Hematopoietic multipotent progenitor cell treated with erythropoietin and hydrocortisone succinate and interleukin-3 and kit ligand, for 17 days (in vitro differentiated cells): Measurements from ENCODE around the gene EIF3B.
"Not testable (repeated sequence)": the region's sequence is repeated elsewhere in the genome, so short reads cannot be mapped to it uniquely, and the experiment has no call there.

Experiments used
- DNase-seq: peaks from one replicate; pipeline ENCODE4 v3.0.0-alpha.2; 2015; ENCODE audit warnings: low spot score

The EIF3B gene

DNA sequence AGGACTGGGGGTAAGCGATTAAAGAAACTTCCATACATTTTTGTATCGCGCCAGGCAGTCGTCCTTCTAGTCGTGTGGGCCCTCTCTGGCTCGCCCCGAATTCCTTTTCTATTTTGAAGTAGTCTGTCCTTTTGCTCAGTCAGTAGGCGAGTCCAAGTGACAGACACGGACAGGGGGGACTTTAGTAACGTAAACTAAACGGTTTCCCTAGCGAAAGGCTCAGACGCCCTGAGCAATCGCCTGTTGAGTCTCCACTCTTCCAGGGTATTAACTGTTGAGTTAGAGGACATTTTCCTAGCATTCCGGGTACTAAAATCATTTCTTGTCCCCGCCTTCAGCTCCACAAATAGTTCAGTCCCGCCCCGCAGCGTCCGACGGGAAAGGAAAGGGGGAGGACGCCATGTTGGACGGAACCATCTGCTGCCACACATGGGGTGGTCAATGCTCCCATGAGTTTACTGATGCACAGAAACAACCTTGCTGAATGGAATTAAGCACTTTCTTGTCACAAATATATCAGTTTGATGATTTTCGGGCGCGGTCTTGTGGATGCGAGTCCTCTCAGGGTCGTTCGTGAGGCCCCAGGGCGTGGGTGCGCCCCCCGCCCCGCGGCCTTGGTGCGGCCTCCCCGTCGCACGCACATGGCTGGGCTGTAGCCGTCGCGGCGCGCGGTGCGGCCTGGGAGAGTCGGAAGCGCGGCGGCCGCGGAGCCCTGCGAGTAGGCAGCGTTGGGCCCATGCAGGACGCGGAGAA is at the start of gene EIF3B:
EIF3B (plus strand) TSS at position 642 of the 753 bp plus-strand sequence; CDS start at position 737, 95 bp downstream.
- peak; percentile 98 for DNase-seq

DNA sequence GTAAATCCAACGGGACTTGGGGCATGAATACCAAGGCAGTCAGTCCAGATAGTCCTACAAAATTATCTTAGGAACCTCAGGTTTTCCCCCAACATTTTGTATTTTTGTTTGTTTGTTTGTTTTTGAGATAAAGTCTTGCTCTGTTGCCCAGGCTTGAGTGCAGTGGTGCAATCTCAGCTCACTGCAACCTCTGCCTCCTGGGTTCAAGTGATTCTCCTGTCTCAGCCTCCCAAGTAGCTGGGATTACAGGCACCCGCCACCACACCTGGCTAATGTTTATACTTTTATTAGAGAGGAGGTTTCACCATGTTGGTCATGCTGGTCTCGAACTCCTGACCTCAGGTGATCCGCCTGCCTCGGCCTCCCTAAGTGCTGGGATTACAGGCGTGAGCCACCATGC is 49.4 kb upstream of the EIF3B start:
- not testable (repeated sequence) for DNase-seq

DNA sequence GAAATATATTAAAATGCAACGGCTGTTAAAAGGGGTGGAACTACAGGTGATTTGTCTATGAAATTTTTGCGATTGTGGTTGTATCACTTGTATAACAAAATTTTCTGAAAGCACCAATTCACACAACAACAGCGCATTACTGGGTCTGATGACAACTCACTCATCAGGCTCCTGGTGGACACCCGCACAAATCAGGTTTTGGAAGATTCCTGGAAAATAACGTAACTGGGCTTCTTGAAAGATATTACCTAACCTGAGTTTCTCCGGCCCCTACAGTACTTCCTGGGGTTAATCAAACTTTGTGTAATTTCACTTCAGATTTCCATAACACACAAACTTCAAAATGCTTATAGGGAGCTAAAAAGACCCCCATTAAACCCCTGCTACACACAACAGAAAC is 47.9 kb upstream of the EIF3B start:
- DNase-seq, result no peak

DNA sequence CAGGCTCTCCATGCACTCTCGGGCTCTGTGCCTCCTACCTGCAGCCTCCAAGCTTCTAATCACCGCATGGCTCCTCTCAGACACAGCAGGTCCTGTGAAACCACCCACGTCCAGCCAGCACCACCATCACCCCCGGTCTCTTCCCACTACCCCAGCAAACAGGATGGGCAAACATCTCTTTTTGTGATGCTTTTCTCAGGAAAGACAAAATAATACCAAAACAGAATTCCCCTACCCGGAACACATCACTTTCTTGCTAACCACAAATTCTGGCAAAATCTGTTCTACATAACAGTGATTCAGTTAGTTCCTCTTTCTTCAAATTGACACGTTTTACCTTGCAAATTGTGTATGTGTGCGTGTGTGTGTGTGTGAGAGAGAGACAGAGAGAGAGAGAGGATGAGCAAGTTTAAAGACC is 46.9 kb upstream of the EIF3B start:
- DNase-seq, result no peak

DNA sequence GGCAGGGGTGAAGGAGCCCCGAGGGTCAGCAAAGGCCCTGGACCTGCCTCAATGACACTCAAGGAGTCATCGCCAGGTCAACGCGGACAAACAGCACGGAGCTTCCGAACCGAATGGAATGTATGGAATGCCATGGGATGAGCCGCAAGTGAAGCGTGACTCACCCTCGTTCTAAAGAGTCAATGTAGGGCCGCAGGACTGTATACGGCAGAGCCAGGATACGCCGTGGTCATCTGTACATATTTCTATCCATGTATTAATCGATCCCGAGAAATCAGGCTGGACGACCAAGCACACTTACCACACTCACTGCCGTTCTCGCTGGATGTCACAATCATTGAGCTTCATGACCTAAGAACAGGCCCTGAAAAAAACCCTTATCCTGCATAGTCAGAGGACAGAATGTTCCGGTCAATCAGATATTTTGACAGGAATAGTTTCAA is 44.7 kb upstream of the EIF3B start:
- DNase-seq, result no peak

DNA sequence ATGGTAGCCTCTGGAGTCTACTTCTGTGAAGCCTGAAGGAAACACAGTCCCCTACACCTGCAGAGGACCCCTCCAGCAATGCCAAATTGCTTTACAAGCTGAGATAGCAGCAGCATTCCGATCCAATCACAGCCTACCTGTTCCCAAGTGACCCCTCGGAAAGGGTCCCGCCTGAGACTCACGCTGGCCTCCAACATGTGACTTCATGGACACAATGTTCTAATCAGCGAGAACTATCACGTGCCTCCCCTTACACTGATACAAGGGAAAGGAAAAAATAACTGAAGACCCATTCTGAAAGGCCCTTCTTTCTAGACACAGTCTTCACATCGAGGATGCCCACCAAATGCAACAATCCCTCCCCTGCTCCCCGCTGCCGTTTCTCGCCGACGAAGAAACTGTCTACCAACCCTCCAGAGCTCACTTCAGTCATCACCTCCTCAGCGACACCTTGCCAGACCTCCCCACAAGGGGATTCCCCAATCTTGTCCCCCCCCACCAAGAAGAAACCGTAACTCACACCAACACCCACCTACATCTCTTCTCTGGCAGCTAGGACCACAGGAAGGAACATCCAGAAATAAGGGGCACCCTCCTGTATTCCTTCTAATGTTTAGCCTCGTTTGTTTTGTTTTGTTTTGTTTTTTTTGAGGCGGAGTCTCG is 42.2 kb upstream of the EIF3B start:
- no peak for DNase-seq

DNA sequence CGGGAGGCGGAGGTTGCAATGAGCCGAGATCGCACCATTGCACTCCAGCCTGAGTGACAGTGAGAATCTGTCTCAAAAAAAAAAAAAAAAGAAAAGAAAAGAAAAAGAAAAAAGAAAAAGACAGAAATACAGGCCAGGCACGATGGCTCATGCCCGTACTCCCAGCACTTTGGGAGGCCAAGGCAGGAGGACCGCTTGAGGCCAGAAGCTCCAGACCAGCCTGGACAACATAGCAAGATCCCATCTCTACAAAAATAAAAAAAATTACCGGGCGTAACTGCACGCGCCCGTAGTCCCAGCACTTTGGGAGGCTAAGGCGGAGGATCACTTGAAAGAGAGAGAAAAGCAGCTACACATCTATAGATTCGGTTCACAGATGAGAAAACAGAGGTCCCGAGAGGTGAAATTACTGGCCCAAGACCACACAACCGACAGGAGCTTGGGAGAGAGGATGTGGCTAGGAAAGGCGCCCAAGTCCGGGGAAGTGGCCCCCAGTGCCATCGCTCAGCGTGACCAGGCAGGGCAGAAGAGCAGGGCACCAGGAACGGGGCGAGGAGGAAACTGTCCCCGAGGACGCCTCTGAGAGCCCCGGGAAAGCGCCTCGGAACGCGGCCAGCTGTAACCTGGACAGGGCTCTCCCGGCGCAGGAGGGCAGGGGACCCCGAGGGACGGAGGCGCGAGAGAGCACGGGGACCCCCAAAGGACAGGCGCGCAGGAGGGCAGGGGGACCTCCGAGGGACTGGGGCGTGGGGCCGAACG is 41.0 kb upstream of the EIF3B start:
- no peak for DNase-seq

DNA sequence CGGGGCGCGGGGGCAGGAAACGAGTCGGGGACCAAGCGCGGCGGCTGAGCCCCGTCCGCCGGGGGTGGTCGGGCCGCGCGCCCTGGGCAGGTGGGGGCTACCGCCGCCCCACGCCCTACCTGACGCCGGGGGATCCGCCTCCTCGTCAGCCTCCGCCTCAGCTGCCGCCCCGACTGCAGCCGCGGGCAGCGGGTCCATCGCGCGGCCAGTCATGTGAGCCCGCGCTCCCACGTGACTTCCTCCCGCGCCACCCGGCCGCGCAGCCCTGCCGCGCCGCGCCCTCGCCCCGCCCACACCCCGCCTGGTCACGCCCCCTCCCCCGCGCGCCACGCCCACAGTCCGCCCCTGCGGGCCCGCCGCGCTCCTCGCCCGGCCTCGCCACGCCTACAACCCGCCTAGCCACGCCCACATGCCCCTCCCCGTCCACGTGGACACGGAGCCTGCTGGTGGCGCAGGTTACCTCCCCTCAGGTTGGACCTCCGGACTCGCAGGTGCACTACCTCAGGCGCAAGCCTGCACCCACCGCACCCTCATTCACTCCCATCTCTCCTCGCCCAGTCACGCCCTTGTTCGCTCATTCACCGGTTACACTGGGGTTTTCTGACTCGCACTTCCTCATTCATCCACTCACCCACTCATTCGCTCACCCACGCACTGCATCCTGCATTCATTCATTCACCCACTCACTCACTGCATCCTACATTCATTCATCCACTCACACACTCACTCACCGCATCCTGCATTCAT is 40.2 kb upstream of the EIF3B start, which contains the start of gene SNX8:
SNX8 (minus strand) TSS at position 233 of the 747 bp plus-strand sequence; CDS start at position 213, 20 bp downstream.
- peak; percentile 93 for DNase-seq

DNA sequence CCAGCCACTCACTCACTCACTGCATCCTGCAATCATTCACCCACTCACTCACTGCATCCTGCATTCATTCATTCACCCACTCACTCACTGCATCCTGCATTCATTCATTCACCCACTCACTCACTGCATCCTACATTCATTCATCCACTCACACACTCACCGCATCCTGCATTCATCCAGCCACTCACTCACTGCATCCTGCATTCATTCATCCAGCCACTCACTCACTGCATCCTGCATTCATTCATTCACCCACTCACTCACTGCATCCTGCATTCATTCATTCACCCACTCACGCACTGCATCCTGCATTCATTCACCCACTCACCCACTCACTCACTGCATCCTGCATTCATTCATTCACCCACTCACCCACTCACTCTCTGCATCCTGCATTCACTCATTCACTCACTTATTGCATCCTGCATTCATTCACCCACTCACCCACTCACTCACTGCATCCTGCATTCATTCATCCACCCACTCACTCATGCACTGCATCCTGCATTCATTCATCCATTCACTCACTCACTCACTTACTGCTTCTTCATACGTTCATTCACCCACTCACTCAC is 39.6 kb upstream of the EIF3B start:
- DNase-seq, result not testable (repeated sequence)

DNA sequence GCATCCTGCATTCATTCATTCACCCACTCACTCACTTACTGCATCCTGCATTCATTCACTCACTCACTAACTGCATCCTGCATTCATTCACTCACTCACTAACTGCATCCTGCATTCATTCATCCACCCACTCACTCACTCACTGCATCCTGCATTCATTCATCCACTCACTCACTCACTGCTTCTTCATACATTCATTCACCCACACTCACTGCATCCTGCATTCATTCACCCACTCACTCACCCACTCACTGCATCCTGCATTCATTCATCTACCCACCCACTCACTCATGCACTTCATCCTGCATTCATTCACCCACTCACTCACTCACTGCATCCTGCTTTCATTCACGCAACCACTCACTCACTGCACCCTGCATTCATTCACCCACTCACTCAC is 38.8 kb upstream of the EIF3B start:
- DNase-seq, result no peak

DNA sequence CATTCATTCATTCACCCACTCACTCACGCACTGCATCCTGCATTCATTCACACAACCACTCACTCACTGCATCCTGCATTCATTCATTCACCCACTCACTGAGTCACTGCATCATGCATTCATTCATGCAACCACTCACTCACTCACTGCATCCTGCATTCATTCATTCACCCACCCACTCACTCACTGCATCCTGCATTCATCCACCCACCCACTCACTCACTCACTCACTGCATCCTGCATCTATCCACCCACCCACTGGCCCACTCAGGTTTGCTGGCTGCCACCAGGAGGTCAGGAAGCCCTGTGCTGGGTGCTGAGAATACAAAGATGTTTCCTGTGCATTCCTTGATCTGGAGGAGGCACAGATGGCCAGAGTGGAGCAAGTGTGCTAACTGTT is 38.0 kb upstream of the EIF3B start:
- no peak for DNase-seq

DNA sequence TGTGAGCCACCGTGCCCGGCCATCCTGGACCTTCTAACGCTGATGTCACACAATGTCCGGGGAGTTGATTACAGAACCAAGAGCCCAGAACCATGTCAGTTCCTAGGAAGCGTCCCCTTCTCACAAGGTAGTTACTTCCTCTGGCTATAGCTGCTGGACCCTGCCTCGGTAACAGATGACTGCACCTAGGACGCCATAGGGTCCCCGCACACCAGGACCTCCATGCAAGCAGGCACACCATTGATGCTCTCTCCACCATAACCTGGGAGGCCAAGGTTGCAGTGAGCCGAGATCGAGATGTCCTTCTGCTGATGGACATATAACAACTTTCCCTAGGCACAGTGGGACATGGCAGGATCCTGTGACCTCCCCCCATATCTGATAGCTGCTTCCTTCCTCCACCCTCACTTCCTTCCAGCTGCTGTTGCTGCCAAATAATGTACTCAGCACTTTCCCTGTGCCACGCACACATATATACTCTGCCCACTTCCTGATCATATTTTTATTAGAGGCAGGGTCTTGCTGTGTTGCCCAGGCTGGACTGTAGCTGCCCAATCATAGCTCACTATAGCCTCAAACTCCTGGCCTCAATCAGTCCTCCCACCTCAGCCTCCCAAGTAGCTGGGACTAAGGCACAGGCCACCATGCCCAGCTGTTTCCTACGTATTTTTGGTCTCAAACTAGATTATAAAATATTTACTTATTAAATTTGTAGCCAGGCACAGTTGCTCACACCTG is 36.9 kb upstream of the EIF3B start:
- DNase-seq, result no peak

DNA sequence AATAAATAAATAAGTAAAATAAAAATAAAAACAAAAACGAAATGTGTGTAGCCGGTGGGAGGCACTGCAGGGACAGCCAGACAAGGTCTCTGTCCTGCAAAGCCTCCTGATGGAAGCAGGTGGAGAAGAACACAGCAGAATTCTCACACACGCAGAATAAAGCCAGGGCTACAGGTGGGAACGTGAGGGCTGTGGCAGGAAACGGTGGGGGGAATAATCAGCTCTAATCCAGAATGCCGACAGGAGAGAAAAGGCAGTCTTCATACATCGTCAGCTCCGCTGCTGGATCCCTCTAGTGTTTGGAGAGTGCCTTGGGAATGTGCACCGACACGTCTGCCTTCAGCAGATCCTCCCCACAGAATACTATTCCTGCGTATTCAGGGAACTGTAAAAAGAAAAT is 33.6 kb upstream of the EIF3B start:
- DNase-seq, result no peak

DNA sequence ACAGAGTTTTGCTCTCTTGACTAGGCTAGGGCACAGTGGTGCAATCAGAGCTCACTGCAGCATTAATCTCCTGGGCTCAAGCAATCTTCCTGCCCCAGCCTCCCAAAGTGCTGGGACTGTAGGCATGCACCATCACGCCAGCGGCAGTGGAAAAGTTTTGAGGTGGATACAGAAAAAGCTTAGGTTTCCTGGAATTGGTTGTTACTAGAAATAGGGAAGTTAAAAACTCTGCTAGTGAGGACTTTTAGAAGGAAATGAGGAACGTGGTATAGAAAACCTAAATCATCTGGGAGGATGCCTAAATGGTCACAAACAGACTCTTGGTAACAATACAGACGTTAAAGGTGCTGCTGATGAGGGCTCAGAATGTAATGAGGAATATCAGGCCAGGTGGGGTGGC is 29.5 kb upstream of the EIF3B start:
- no peak for DNase-seq

DNA sequence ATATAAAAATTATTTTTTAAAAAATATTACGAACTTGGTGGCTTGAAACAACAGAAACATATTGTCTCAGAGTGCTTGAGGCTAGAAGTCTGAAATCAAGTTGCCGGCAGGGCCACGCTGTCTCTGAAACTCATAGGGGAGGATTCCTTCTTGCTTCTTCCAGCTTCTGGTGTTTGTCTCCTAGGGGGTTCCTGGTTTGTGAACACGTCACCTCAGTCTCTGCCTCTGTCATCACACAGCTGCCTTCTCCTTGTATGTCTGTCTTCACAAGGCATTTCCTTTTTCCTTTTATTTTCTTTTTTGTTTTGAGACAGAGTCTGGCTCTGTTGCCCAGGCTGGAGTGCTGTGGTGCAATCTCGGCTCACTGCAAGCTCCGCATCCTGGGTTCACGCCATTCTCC is 27.7 kb upstream of the EIF3B start:
- DNase-seq, result no peak

DNA sequence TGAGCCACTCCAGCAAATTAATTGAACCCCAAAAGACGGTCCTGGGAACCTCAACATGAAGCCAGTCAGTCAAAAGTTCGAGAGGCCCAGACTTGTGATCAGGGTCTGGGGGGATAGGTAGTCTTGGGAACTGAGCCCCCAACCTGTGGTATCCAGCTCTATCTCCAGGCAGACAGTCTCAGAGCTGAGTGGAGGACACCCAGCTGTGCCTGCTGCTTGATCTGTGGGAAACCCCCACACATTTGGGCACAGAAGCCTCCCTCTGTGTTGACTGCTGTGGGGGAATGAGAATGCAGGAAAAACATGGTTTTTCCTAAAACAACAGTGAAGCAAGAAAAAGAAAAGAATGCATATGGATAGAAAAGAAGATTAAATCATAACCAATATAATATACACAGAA is 24.1 kb upstream of the EIF3B start:
- DNase-seq, result no peak

DNA sequence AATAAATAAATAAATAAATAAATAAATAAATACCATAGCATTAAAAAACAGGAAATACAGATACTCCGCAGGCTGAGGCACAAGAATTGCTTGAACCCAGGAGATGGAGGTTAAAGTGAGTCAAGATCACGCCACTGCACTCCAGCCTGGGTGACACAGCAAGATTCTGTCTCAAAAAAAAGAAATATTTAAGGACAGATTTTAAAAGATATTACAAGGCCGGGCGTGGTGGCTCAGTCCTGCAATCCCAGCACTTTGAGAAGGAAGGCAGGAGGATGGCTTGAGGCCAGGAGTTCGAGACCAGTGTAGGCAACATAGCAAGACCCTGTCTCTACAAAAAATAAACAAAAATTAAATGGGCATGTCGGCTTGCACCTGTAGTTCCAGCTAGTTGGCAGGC is 22.9 kb upstream of the EIF3B start:
- no peak for DNase-seq

DNA sequence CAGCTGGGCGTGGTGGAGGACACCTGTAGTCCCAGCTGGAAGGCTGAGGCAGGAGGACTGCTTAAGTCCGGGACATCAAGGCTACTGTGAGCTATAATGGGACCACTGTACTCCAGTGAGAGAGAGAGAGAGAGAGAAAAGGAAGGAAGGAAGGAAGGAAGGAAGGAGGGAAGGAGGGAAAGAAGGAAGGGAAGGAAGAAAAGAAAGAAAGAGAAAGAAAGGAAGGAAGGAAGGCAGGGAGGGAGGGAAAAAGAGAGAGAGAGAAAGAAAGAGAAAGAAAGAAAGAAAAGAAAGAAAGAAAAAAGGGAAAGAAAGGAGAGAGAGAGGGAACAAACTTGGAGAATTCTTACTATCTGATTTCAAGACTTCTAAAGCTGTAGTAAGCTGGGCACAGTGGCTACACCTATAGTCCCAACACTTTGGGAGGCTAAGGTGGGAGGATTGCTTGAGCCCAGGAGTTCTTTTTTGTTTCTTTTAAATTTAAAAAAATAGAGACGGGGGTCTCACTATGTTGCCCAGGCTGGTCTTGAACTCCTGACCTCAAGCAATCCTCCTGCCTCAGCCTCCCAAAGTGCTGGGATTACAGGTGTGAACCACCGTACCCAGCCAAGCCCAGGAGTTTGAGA is 21.9 kb upstream of the EIF3B start:
- not testable (repeated sequence) for DNase-seq

DNA sequence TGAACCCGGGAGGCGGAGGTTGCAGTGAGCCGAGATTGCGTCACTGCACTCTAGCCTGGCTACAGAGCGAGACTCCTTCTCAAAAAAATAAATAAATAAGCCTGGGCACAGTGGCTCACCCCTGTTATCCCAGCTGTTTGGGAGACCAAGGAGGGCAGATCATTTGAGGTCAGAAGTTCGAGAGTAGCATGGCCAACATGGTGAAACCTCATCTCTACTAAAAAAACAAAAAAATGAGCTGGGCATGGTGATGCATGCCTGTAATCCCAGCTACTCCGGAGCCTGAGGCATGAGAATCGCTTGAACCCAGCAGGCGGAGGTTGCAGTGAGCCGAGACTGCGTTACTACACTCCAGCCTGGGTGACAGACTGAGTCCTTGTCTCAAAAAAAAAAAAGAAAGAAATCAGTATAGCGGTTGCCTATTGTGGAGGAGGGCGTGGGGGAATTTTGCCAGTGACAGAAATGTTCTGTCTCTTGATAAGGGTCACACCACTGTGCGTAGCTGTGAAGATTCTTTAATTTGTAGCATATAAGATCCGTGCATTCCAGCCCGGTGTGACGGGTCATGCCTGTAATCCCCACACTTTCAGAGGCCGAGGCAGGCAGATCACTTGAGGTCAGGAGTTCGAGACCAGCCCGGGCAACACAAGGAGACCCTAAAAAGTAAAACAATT is 17.9 kb upstream of the EIF3B start:
- no peak for DNase-seq
